Choroid plexus epithelial cell (primary cell): ENCODE data around the gene SERAC1.

Source experiments
- DNase-seq: peaks from one replicate; pipeline ENCODE4 v3.0.0-alpha.2; 2010; ENCODE audit warnings: low read depth
- H3K4me3 ChIP-seq: 2 replicates; pipeline ENCODE4 v1.5.1; 2011; ENCODE audit warnings: low read depth, mild to moderate bottlenecking, control low read depth, low read length, moderate library complexity
- TF ChIP-seq, protein P1 (sequence below): conservative IDR thresholded peaks from 2 replicates; pipeline ENCODE4 v1.5.1; 2011; ENCODE audit warnings: low read depth, mild to moderate bottlenecking, control low read depth, inconsistent platforms, low read length, moderate library complexity

Gene SERAC1

DNA sequence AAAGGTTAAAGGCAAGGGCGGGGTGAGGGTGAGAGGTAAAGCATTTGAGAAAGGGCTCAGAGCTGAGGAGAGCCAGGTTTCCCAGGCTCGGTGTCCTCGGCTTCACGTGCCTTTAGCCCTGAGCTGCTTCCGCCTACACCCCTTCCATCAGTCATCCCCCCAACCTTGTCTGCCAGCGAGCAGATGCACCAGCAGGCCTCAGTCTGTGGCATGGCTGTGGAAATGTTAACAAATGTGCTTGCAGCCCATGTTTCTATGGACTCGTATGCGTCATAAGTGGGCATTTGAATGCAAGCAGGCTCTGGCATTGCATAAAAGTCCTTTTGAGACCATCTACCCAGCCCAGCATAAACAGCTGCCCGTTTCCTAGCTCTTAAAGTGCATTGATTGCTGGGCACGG is 97.5 kb downstream of the SERAC1 start:
- H3K4me3 ChIP-seq, result no peak overlapping the region
- TF ChIP-seq, protein P1, sequence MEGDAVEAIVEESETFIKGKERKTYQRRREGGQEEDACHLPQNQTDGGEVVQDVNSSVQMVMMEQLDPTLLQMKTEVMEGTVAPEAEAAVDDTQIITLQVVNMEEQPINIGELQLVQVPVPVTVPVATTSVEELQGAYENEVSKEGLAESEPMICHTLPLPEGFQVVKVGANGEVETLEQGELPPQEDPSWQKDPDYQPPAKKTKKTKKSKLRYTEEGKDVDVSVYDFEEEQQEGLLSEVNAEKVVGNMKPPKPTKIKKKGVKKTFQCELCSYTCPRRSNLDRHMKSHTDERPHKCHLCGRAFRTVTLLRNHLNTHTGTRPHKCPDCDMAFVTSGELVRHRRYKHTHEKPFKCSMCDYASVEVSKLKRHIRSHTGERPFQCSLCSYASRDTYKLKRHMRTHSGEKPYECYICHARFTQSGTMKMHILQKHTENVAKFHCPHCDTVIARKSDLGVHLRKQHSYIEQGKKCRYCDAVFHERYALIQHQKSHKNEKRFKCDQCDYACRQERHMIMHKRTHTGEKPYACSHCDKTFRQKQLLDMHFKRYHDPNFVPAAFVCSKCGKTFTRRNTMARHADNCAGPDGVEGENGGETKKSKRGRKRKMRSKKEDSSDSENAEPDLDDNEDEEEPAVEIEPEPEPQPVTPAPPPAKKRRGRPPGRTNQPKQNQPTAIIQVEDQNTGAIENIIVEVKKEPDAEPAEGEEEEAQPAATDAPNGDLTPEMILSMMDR, result no peak
- no peak for DNase-seq

DNA sequence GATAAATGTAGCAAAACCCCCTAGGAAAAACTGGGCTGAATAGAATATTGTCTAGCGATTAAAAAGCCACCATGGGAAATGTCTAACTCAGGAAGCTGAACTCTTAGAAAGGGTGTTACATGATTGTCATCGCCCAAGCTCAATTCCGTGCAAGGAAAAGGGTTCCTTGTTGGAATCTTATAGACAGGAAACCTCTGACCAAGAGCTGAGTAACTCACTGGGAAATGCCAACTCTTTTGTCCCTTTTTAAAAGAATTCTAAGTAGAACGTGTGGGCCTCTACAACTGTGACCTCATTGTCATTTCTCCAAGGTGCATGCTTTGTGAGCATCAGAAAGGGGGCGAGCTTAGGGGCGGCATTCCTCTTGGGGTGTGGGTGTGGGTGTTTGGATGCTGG is 98.3 kb downstream of the SERAC1 start:
- no peak for DNase-seq
- TF ChIP-seq, protein P1, result no peak
- no peak overlapping the region for H3K4me3 ChIP-seq

DNA sequence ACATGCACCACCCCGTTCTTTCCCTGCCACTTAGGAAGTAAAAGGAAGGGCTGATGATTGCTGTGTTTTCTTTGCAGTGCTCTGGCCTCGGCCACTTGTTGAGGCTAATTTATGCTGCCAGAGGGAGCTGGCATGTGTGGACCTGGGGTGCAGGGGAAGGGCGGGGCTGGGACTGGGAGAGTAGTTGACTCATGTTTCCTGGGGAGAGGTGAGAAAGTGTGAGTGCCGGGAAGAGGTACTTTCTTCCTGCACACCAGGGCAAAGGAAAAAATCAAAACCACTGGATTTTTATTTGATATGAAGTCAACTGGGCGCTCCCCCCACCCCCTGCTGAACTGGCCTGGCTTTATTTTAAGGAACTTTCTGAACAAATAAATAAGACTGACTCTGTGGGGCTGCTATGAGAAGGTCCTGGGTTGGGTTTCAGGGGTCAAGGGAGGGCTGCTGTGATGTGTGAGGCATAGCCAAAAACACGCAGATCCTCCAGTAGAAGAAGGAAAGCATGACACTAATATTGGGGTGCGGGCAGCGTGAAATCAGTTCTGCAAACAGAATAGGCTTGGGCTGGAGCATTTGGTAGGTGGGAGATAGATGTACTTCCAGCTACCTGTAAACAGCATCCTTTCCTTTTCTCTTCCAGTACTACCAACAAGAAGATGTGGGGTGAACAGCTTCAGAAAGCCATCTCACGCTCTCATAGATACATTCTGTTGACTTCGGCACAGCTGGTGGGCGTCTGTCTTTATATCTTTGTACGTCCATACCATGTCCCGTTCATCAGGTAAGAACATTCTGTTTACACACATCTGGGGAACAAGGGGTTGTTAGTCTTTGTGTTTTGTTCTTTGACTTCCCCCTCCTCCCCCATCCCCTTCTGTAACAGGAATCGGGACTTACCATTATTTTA is 98.9 kb downstream of the SERAC1 start:
- no peak overlapping the region for H3K4me3 ChIP-seq
- peak; percentile 67 for DNase-seq
- TF ChIP-seq, protein P1, result no peak

DNA sequence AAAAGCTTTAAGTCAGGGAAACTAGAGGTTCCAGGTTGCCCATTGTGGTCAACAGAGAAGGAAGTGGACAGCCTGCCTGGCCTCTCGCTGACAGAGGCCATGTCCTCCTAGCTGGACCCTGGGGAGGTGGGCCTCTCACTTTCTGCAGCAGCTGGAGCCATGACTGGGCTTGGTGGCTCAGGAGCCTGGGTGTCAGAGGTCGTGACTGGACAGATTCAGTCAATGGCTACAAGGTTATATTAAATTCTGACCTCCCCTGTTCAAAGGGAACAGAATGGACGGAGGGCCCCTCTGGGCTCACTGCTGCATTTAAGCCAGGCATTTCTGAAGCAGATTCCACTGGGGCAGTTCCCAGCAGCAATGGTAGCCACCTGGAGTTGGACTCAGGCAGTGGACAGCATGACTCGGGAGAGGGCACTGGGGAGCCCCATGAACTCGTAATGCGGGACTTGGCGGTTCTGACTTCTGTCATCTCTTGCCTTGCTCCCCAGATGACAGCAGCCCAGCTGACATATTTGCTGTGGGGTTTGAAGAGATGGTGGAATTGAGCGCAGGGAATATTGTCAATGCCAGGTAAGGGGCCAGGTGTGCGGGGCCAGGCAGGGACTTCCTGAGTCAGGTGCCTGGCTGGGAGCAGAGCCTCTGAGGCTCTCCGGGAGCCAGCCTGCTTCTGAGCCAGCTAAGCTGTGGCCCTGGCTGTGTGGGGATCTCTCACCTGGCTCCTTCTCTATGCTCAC is 99.7 kb downstream of the SERAC1 start:
- no peak overlapping the region for H3K4me3 ChIP-seq
- no peak for DNase-seq
- TF ChIP-seq, protein P1, result peak; percentile 18

DNA sequence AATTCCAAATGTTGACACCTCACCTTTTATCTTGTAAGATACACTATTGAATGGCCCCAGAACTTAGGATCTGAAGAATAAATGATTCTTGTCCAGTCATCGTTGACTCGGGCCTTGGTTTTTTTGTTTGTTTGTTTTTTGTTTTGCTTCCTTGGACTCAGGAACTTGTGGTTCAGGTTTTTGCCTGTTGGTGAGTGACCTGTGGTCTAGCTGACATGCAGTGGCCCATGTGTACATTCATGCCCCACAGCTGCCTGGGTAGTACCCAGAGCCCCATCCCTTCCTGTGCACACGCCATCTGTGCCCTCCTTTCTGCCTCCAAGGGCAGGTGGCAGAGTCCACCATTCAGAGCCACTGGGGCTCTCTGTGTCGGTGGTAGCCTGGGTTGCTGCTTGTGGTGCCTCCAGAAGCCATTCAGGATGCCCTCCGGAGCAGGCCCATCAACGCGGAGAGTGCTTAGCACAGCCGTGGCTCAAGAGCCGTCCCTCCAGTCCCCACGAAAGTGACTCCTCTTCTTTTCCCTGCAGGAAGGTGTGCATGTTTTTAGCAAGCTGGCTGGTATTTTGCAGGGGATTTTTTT is 100.5 kb downstream of the SERAC1 start:
- DNase-seq, result no peak
- no peak overlapping the region for H3K4me3 ChIP-seq
- TF ChIP-seq, protein P1, result no peak

DNA sequence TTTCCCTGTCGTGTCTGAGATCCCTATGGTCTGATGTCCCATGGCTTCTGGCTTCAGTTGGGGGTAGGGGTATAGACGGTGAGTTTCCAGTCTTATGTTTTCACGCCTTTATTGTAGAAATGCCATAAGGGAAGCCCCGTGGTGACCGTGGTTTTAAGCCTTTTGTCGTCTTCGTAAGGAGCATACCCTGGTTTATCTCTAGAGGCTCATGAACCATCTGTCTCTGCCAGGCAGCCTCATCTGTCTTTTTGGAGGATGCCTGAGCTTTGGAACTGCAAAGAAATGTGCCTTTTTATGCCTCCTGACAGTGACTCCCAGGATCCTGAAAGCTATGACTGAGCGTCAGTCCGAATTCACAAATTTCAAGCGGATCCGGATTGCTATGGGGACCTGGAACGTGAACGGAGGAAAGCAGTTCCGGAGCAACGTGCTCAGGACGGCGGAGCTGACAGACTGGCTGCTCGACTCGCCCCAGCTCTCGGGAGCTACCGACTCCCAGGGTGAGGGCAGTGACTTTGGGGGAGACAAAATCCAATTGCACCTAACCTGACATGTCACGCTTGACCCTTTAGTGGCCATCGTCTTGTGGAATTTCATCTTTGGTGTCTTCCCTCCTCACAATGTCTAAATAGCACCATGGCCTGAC is 101.8 kb downstream of the SERAC1 start:
- TF ChIP-seq, protein P1, result no peak

More for the DNA sequence above, 101.8 kb downstream of the SERAC1 start:
- DNase-seq, result no peak
- H3K4me3 ChIP-seq, result no peak overlapping the region
